RWPE2 (cell line): Measurements from ENCODE around the gene GRPEL1.
A peak's percentile ranks its signal among the peaks of the same experiment; 100 is the strongest.

Experiments
- ATAC-seq: fragments of 200-7000 bp; cut with Tn5 transposase; 3 replicates; pipeline ENCODE4 v1.9.1; 2021; ENCODE audit warnings: low read depth
- DNase-seq: peaks from one replicate; pipeline ENCODE4 v3.0.0-alpha.2; 2020; ENCODE audit warnings: low spot score
- H3K27ac ChIP-seq: fragments of 450-650 bp; 2 replicates; pipeline ENCODE4 v1.5.1; 2017; ENCODE audit warnings: mild to moderate bottlenecking; ENCODE audit not compliant: poor library complexity, severe bottlenecking
- H3K27me3 ChIP-seq: fragments of 250-450 bp; sonication (Bioruptor Pico); 2 replicates; pipeline ENCODE4 v1.5.1; 2021; ENCODE audit warnings: mild to moderate bottlenecking, moderate library complexity; ENCODE audit not compliant: insufficient read depth, poor library complexity, severe bottlenecking
- H3K36me3 ChIP-seq: fragments of 250-450 bp; sonication (Bioruptor Pico); 2 replicates; pipeline ENCODE4 v1.5.1; 2020; ENCODE audit warnings: low read depth, mild to moderate bottlenecking, moderate library complexity
- H3K4me1 ChIP-seq: fragments of 250-450 bp; sonication (Bioruptor Pico); 2 replicates; pipeline ENCODE4 v1.5.1; 2021; ENCODE audit warnings: mild to moderate bottlenecking, moderate library complexity; ENCODE audit not compliant: insufficient read depth, poor library complexity, severe bottlenecking
- H3K4me3 ChIP-seq: fragments of 250-450 bp; sonication (Bioruptor Pico); 2 replicates; pipeline ENCODE4 v1.5.1; 2021; ENCODE audit warnings: mild to moderate bottlenecking, moderate library complexity; ENCODE audit not compliant: severe bottlenecking
- H3K9me3 ChIP-seq: fragments of 250-450 bp; sonication (Bioruptor Pico); 2 replicates; pipeline ENCODE4 v1.5.1; 2021; ENCODE audit warnings: mild to moderate bottlenecking, moderate library complexity; ENCODE audit not compliant: severe bottlenecking
- TF ChIP-seq, protein P1 (sequence below): fragments of 450-650 bp; IDR thresholded peaks from one replicate; pipeline ENCODE4 v1.5.1; 2017; ENCODE audit warnings: mild to moderate bottlenecking, moderate library complexity; ENCODE audit not compliant: poor library complexity, severe bottlenecking

GRPEL1 gene

GRCh38 chr4:7023486-7023885 is 44.4 kb downstream of the GRPEL1 start:
- TF ChIP-seq, protein P1, sequence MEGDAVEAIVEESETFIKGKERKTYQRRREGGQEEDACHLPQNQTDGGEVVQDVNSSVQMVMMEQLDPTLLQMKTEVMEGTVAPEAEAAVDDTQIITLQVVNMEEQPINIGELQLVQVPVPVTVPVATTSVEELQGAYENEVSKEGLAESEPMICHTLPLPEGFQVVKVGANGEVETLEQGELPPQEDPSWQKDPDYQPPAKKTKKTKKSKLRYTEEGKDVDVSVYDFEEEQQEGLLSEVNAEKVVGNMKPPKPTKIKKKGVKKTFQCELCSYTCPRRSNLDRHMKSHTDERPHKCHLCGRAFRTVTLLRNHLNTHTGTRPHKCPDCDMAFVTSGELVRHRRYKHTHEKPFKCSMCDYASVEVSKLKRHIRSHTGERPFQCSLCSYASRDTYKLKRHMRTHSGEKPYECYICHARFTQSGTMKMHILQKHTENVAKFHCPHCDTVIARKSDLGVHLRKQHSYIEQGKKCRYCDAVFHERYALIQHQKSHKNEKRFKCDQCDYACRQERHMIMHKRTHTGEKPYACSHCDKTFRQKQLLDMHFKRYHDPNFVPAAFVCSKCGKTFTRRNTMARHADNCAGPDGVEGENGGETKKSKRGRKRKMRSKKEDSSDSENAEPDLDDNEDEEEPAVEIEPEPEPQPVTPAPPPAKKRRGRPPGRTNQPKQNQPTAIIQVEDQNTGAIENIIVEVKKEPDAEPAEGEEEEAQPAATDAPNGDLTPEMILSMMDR = no peak
- ATAC-seq (no peak), DNase-seq (no peak)
- Histone ChIP-seq H3K36me3 (peaks cover 62% of the 10 kb centered on the region), H3K4me1 (peaks cover 31% of the 10 kb centered on the region), H3K9me3 (no peaks in the 10 kb centered on the region), H3K27me3 (no peaks in the 10 kb centered on the region), H3K27ac (peak overlapping the region; percentile 97), H3K4me3 (no peak overlapping the region)

DNA sequence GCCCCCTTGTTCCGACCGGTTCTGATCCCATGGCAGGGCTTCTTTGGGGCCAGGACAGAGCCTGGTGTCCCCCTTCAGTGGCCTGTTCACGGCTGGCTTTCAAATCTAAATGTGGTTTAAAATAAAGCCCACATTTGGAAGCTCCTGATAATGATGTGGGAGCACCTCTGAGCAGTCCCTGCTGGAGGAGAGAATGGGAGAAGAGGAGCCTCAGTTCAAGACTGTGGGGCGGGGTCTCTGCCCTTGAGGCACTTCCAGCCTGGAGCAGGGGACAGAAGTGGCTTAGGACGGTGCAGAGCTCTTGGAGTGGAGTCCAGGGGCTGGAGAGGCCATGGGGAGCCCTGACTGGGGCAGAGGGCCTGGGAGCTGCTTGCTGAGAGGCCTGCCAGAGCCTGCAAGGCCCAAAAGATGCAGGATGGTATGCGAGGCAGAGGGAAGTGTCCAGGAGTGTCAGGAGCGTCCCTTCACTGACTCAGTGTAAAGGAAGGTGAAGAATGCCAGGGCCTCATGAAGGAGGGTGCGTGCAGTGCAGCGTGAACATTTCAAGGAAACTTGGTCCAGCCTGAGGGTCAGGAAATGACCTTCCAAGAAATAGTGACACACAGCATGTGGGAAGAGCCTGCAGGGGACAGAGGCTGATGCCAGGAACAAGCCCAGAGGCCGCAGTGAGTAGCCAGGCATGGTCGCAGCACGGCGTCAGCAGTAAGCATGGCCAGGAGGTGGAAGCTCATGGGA is 45.8 kb downstream of the GRPEL1 start:
- peak; percentile 98 for ATAC-seq
- TF ChIP-seq, protein P1 = no peak
- H3K36me3 ChIP-seq = peaks cover 70% of the 10 kb centered on the region

GRCh38 chr4:7021355-7021754 is 46.5 kb downstream of the GRPEL1 start:
- peaks cover 31% of the 10 kb centered on the region for H3K4me1 ChIP-seq
- DNase-seq (no peak), ATAC-seq (no peak)
- H3K27ac ChIP-seq = peak overlapping the region; percentile 97
- no peaks in the 10 kb centered on the region for H3K27me3 ChIP-seq
- H3K4me3 ChIP-seq = no peak overlapping the region
- peaks cover 76% of the 10 kb centered on the region for H3K36me3 ChIP-seq
- no peaks in the 10 kb centered on the region for H3K9me3 ChIP-seq
- TF ChIP-seq, protein P1 = no peak

More for the DNA sequence above, 45.8 kb downstream of the GRPEL1 start:
- Histone ChIP-seq H3K4me3 (no peak overlapping the region), H3K27ac (peak overlapping the region; percentile 97), H3K9me3 (no peaks in the 10 kb centered on the region), H3K4me1 (peaks cover 31% of the 10 kb centered on the region), H3K27me3 (no peaks in the 10 kb centered on the region)
- DNase-seq = no peak

DNA sequence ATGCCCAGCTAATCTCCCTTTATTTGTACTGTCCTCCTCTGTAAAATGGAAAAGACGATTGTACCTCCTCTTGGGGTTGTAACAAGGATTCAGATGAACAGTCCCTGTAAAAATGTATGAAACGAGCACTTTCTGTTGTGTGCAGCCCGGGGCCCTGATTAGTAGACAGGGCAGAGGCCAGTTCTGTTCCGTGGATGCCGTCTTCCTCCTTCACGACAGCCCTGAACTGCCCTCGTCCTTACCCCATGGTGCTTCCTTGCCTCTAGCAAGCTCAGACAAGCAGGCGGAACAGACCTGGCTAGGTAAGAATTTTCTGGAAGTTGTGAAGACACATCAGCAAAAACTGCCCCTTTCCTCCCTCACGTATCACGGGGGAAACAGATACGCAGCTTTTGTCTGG is 47.0 kb downstream of the GRPEL1 start:
- no peaks in the 10 kb centered on the region for H3K9me3 ChIP-seq
- H3K4me3 ChIP-seq = no peak overlapping the region
- DNase-seq (no peak), ATAC-seq (no peak)
- H3K36me3 ChIP-seq = peaks cover 77% of the 10 kb centered on the region
- H3K4me1 ChIP-seq = peaks cover 31% of the 10 kb centered on the region
- H3K27ac ChIP-seq = peak overlapping the region; percentile 97
- TF ChIP-seq, protein P1 = no peak
- H3K27me3 ChIP-seq = no peaks in the 10 kb centered on the region

GRCh38 chr4:7020290-7020689 is 47.6 kb downstream of the GRPEL1 start:
- H3K27me3 ChIP-seq = no peaks in the 10 kb centered on the region
- H3K27ac ChIP-seq = peak overlapping the region; percentile 97
- ATAC-seq (no peak), DNase-seq (no peak)
- H3K4me3 ChIP-seq = no peak overlapping the region
- H3K4me1 ChIP-seq = peaks cover 31% of the 10 kb centered on the region
- H3K9me3 ChIP-seq = no peaks in the 10 kb centered on the region
- TF ChIP-seq, protein P1 = no peak
- H3K36me3 ChIP-seq = peaks cover 77% of the 10 kb centered on the region
